HG03097 (cell line): ENCODE results near the gene LYSMD3.
"Not testable (repeated sequence)": the region's sequence is repeated elsewhere in the genome, so short reads cannot be mapped to it uniquely, and the experiment has no call there.

Experiments
- ATAC-seq: cut with Tn5 transposase; IDR thresholded peaks from one replicate; pipeline ENCODE4 v1.9.1; 2021; ENCODE audit not compliant: unreplicated experiment, low FRiP score

LYSMD3 gene

DNA sequence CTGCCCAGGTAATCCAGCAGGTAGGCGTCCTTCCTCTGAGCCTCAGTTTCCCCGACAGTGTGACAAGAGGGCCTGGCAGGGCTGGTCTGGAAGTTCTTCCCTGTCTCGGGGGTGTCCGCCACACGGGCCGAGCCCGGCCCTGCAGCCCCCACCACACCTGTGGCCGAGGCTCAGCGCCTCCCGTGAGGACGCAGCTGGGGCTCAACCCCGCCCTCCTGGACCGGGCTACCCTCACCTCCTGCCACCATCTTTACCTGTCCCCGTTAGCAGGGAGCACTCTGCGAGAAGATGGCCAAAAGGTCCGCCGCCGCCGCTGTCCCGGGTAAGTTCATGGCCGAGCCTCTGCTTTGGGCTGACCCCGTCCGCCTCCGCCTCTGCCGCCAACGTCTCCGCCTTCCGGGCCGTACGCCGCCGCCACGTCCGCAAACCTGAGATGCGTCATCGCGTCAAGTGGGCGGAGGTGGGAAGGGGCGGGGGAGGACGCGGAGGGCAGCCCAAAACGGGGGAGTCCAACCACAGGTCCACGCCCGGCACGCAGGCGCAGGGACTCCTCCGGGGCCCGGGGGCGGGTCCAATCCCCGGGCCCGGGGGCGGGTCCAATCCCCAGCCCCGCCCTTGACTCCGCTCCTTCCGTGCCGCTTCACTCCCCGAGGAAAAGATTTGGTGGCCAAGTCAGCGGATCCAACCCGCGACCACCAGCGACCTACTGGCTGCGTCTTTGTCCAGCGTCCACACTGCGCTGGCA is at the start of gene LYSMD3:
TSS of gene LYSMD3 (minus strand) at position 391 of the 745 bp plus-strand sequence. CDS start 4,295 bp downstream, outside the sequence.
- peak; percentile 92 for ATAC-seq

DNA sequence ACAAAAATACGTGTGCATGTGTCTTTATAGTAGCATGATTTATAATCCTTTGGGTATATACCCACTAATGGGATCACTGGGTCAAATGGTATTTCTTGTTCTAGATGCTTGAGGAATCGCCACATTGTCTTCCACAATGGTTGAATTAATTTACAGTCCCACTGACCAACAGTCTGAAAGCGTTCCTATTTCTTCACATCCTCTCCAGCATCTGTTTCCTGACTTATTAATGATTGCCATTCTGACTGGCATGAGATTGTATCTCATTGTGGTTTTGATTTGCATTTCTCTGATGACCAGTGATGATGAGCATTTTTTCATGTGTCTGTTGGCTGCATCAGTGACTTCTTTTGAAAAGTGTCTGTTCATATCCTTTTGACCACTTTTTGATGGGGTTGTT is 47.2 kb upstream of the LYSMD3 start:
- not testable (repeated sequence) for ATAC-seq

- no peak for ATAC-seq
These were observed 46.3 kb upstream of the LYSMD3 start for GRCh38 chr5:90575712-90576111.

GRCh38 chr5:90571147-90571773 is 41.9 kb upstream of the LYSMD3 start:
- no peak for ATAC-seq

- no peak for ATAC-seq
These were observed 40.6 kb upstream of the LYSMD3 start for GRCh38 chr5:90570034-90570433.

GRCh38 chr5:90569084-90569483 is 39.7 kb upstream of the LYSMD3 start:
- ATAC-seq, result no peak

- ATAC-seq, result no peak
These were observed 36.1 kb upstream of the LYSMD3 start for GRCh38 chr5:90565491-90565890.

- ATAC-seq, result no peak
These were observed 33.7 kb upstream of the LYSMD3 start for GRCh38 chr5:90563108-90563507.

- no peak for ATAC-seq
These were observed 33.0 kb upstream of the LYSMD3 start for GRCh38 chr5:90562341-90562740.

DNA sequence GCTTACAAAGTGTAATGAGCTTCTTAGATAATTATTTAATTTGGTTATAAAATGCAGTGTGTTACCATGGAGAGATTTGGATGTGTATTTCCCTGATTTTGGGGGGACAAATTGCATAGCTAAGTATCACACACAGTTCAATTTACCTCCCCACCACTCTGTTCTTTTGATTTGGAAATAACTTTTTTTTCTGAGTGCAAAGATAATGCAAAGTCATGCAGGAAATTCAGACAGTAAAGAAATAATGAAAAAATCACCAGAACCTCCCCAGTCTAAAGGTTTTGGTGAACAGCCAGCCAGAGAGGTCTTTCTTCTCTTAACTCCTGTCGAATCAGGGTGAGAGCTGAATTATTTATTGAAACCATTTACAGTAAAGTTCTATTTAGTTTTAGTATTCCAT is 32.4 kb upstream of the LYSMD3 start:
- ATAC-seq, result no peak

DNA sequence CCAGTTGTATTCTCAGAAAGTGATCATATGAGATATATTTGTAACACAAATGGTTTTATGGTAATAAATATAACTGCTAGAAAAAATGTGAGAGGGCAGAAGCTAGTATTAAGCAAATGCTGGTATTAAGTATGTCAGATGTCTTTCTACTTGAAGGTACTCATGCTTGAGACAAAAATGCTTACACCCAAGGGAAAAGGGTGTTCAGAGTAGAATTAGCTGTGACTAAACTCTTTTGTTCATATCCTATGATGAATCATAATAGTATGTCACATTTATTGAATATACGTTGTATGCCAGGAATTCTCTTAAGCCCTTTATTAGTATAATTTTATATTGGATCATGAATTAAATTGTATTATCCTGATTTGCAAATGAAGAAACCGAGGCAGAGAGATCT is 31.4 kb upstream of the LYSMD3 start:
- no peak for ATAC-seq

- ATAC-seq, result no peak
These were observed 29.2 kb upstream of the LYSMD3 start, which contains the start of gene ADGRV1 for GRCh38 chr5:90558344-90559192. Gene ADGRV1, plus strand, starts transcription at chr5:90558797. Its CDS starts 99 bp downstream, at chr5:90558896.

- no peak for ATAC-seq
These were observed 28.5 kb upstream of the LYSMD3 start for GRCh38 chr5:90557871-90558270.

DNA sequence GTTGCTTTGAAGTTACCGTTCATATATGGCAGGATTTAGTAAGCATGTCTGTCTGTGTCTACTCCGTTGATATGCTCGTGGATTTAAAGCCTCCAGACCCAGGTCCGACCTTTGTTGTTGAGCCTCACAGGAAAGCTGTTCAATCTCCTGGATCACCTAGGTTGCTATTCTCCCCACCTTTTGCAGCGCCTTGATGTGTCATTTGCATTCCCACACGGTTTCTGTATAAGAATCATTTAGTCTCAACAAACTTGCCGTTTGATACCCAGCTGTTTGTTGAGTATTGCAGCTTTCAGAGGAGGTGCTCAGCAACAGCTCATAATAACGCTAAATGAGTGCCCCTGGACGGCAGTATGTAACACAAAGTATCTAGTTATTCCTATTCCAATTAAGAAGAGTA is 28.0 kb upstream of the LYSMD3 start:
- no peak for ATAC-seq

- ATAC-seq, result no peak
These were observed 26.3 kb upstream of the LYSMD3 start for GRCh38 chr5:90555666-90556065.

GRCh38 chr5:90554358-90555006 is 25.1 kb upstream of the LYSMD3 start:
- ATAC-seq, result no peak

DNA sequence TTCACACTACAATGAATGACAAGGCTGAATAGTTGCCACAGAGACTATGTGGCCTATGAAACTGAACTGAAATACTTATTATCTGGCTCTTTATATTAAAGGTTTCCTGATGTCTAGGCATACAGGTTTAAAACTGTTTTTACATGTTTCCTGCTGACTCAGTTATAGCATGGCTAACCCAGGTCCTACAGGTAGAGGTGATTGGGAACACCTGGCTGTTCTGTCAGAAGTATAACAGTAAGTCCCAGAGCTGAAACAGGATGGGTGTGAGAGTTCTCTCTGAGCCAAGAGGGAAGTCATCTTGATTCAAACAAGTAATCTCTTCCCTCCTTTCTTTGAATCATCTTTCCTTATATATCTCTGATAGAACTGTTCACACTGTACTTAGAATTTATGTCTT is 24.3 kb upstream of the LYSMD3 start:
- no peak for ATAC-seq

DNA sequence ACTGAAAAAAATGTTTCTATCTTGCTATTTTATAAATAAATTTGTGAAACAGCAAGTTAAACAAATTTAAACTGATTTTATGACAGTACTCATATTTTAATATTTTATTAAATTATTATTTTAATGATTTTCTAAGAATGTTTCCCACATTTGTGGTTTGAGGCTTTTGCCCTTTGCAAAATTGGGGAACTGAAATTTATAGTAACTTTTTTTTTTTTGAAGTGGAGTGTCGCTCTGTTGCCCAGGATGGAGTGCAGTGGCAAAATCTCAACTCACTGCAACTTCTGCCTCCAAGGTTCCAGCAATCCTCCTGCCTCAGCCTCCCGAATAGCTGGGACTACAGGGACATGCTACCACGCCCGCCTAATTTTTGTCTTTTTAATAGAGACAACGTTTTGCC is 22.0 kb upstream of the LYSMD3 start:
- ATAC-seq, result no peak

DNA sequence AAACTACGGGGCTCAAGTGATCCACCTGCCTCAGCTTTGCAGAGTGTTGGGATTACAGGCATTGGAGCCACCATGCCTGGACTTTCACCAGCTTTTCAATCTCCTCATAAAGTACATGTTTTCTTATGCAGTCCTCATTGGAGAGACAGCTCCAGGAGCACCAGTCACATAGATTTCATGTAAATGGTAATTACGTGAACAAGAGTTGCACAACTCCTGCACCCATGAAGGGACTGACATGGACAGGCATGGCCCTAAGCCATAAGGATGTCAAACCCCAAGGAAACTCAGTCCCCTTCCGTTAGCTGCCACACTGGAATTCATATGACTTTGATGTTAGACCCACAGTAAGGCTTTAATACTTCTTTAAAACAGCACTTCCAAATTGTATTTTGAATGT is 21.6 kb upstream of the LYSMD3 start:
- no peak for ATAC-seq

GRCh38 chr5:90549729-90550275 is 20.4 kb upstream of the LYSMD3 start:
- no peak for ATAC-seq
